Mesendoderm (in vitro differentiated cells): ENCODE measurements around the gene NR2F1-AS1.
A peak's percentile ranks its signal among the peaks of the same experiment; 100 is the strongest.

Experiments
- DNase-seq: peaks from one replicate; pipeline ENCODE4 v3.0.0; 2013
- H2AK5ac ChIP-seq: 2 replicates; pipeline ENCODE4 v1.6.1; 2013; ENCODE audit warnings: low read length, inconsistent platforms
- H2BK120ac ChIP-seq: 2 replicates; pipeline ENCODE4 v1.6.1; 2013; ENCODE audit warnings: low read depth, mild to moderate bottlenecking, low read length, moderate library complexity, mixed read lengths
- H2BK15ac ChIP-seq: replicated peaks from 2 replicates; pipeline ENCODE4 v1.6.1; 2013; ENCODE audit warnings: low read depth, mild to moderate bottlenecking, moderate library complexity
- H2BK5ac ChIP-seq: 2 replicates; pipeline ENCODE4 v1.6.1; 2013; ENCODE audit warnings: low read length, inconsistent platforms
- H3K18ac ChIP-seq: 2 replicates; pipeline ENCODE4 v1.6.1; 2013; ENCODE audit warnings: mild to moderate bottlenecking, low read length, mixed read lengths
- H3K23ac ChIP-seq: one replicate; pipeline ENCODE4 v1.6.1; 2013; ENCODE audit warnings: low read length
- H3K27ac ChIP-seq: 2 replicates; pipeline ENCODE4 v1.5.1; 2013; ENCODE audit warnings: low read depth, mild to moderate bottlenecking, inconsistent platforms, low read length, moderate library complexity
- H3K27me3 ChIP-seq: 2 replicates; pipeline ENCODE4 v1.6.1; 2013; ENCODE audit warnings: low read length, control low read depth, mild to moderate bottlenecking, inconsistent platforms; ENCODE audit not compliant: insufficient read depth, poor library complexity
- H3K36me3 ChIP-seq: 2 replicates; pipeline ENCODE4 v1.6.1; 2013; ENCODE audit warnings: low read length, inconsistent platforms; ENCODE audit not compliant: control insufficient read depth, insufficient read depth
- H3K4ac ChIP-seq: one replicate; pipeline ENCODE4 v1.6.1; 2013; ENCODE audit warnings: low read depth, mild to moderate bottlenecking, low read length, moderate library complexity
- H3K4me1 ChIP-seq: 2 replicates; pipeline ENCODE4 v1.6.1; 2013; ENCODE audit warnings: low read depth, low read length, inconsistent platforms; ENCODE audit not compliant: control insufficient read depth
- H3K4me2 ChIP-seq: 2 replicates; pipeline ENCODE4 v1.6.1; 2013; ENCODE audit warnings: low read length
- H3K4me3 ChIP-seq: 2 replicates; pipeline ENCODE4 v1.5.1; 2013; ENCODE audit warnings: mild to moderate bottlenecking, low read length
- H3K56ac ChIP-seq: one replicate; pipeline ENCODE4 v1.6.1; 2013; ENCODE audit warnings: low read length
- H3K79me1 ChIP-seq: 2 replicates; pipeline ENCODE4 v1.6.1; 2013; ENCODE audit warnings: low read length, inconsistent platforms
- H3K79me2 ChIP-seq: 2 replicates; pipeline ENCODE4 v1.6.1; 2013; ENCODE audit warnings: mild to moderate bottlenecking, low read length; ENCODE audit not compliant: control insufficient read depth, insufficient read depth
- H3K9ac ChIP-seq: 2 replicates; pipeline ENCODE4 v1.6.1; 2013; ENCODE audit warnings: low read length, inconsistent platforms
- H4K5ac ChIP-seq: one replicate; pipeline ENCODE4 v1.6.1; 2013; ENCODE audit warnings: low read length
- H4K8ac ChIP-seq: one replicate; pipeline ENCODE4 v1.6.1; 2013; ENCODE audit warnings: low read depth, mild to moderate bottlenecking, control low read depth, low read length, moderate library complexity
- WGBS: extraction: QIAGEN DNeasy Blood & Tissue Kit; methylation state at CpG from one replicate; pipeline ENCODE4 v1.1.7; 2013; ENCODE audit warnings: low lambda C conversion rate, missing lambda C conversion rate; ENCODE audit not compliant: insufficient coverage; ENCODE audit errors: extremely low coverage; 5-methylcytosine and 5-hydroxymethylcytosine counted together

The NR2F1-AS1 gene

DNA sequence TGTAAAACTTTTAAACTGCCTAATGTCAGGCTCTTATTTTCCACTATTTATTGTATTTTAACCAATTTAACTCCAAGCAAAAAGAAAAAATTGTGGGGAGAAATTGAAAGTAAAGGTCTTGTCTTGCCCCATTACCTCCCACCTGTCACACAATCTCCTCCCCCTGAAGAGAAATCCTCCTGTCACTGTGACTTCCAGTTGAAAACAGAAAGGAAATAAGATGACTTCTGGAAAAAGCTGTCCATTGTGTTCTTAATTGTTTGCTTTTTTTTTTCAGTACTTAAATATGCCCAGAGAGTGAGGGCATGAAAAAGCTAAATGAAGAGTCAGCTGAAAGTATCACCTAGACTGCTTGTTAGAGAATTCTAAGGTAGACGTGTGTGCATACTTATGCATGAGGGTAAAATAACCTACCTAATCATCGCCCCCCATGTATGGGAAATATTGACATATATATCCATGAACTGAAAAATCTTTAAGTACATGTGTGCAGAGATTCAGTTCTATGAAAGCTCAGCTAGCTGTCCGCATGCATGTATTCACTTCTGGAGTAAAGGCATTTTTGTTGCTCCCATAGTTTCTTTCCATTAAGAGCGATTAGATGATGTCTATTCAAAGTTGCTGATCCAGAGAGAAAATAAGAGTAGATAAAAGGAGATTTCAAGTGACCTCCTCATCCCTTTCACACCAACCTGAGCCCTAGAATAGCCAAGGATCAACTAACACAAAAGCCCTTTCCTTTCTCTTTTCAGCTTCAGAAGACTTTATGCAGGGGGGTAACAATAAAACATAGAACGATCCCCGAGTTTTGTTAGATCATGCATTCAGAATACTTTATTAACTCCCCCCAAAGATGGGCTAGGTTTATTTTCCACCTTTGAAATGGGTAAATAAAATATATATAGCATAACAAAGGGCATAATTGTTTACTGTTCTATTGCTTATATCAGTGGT, 5.3 kb downstream of the NR2F1-AS1 start:
- Histone ChIP-seq H3K27me3 (peaks cover 76% of the 10 kb centered on the region), H3K4me2 (no peak overlapping the region), H3K56ac (no peak overlapping the region), H3K23ac (no peak overlapping the region), H3K4ac (no peak overlapping the region), H3K27ac (no peak overlapping the region), H4K5ac (no peak overlapping the region), H2BK120ac (no peak overlapping the region), H3K36me3 (no peaks in the 10 kb centered on the region), H3K18ac (no peak overlapping the region), H3K79me1 (no peaks in the 10 kb centered on the region), H3K79me2 (no peaks in the 10 kb centered on the region), H3K9ac (no peak overlapping the region), H2BK5ac (no peak overlapping the region), H2BK15ac (no peak overlapping the region), H2AK5ac (no peak overlapping the region), H4K8ac (no peak overlapping the region), H3K4me3 (no peak overlapping the region), H3K4me1 (peaks cover 2% of the 10 kb centered on the region)
- DNase-seq, result no peak
- no CpG with 5 or more reads among the region's 6 CpGs for WGBS

DNA sequence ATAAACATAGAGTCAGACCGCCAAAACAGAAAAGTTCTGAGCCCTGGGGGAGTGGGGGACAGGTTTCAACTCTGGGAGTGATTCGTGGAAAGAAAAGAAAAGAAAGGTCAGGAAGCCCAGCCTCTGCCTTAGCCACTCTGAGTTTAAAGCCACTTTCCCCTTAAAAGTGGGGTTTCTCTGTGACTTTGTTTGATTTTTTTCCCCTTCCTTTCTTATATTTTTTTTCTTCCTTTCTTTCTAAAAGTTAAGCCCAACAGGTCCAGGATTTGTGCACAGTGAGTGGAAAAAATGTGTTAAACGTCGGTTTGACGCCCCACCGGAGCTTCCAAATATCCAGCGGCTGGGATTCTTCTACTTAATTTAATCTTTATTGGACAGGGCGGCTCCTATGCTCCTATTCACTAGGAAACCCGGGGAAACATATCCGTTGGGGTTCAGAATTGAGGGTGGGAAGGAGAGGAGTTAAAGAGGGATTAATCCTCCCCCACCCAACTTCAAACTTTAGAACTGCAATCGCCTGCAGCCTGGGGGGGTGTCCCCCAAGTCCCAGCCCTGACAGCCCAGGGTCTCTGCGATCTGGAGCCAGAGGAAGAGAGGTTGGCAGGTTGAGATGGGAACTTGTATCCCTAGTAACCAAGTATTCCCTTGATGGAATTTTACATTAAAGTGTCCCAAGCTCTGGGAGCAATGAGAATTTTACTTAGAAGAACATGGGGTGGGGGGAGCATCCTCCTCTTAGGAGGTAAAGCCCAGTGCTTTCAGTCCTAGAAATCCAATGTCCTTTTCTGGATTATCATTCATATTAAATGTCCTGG, 6.3 kb downstream of the NR2F1-AS1 start:
- Histone ChIP-seq H4K5ac (no peak overlapping the region), H3K4me3 (no peak overlapping the region), H3K36me3 (no peaks in the 10 kb centered on the region), H3K4me2 (no peak overlapping the region), H4K8ac (no peak overlapping the region), H3K18ac (no peak overlapping the region), H3K4ac (no peak overlapping the region), H3K9ac (no peak overlapping the region), H2BK15ac (no peak overlapping the region), H3K79me1 (no peaks in the 10 kb centered on the region), H3K27me3 (peaks cover 81% of the 10 kb centered on the region), H2BK5ac (no peak overlapping the region), H3K56ac (no peak overlapping the region), H2BK120ac (no peak overlapping the region), H3K27ac (no peak overlapping the region), H3K23ac (no peak overlapping the region), H2AK5ac (no peak overlapping the region), H3K4me1 (peaks cover 2% of the 10 kb centered on the region), H3K79me2 (no peaks in the 10 kb centered on the region)
- WGBS, result no CpG with 5 or more reads among the region's 12 CpGs
- DNase-seq, result no peak

DNA sequence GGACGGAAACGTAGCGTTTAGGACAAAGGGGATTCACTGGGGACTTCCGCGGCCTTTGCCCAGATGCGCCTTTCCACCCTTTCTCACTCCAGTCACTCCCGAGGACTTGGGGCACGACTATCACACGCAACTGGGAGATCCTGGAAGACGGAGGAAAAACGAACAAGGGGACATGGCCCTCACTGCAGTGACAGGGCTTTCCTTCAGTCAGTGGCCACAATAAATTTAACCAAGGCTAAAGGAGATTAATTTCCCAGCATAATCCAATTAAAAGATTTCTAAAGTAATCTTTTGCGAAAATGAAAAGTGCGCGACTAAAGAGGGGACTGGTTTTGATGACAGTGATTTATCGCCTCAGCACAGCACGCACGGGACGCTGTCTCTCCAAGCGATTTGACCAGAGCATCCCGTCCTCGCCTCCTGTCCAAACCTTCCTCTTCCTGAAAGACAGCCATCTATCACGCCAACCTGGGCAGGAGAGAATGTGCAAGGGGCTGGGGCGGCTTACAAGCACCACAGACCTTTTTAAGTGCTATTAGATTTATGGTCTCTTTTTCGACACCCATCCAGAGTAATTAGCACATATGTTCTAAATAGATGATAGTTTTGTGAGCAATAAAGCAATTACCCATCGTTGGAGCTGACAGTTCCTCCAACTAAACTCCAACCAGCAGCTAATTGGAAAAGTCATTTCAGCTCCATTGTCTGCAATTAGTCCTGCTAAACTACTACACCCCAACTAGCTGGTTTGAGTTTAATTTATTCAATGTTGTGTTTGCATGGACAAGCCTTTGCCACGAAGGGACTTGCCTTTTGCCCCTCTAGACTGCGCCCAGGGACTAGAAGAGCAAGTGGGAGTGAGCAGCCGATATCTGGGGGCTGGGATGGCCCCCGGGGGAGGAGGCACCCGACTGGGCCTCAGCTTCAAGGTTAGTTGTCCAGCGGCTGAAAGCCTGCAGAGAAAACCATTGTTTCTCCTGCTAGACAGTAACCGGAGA, 7.4 kb downstream of the NR2F1-AS1 start:
- no peak overlapping the region for H2BK120ac ChIP-seq
- no peak overlapping the region for H3K9ac ChIP-seq
- no peak overlapping the region for H3K56ac ChIP-seq
- peak overlapping the region; percentile 56 for H3K4me2 ChIP-seq
- H3K79me1 ChIP-seq, result no peaks in the 10 kb centered on the region
- no peak overlapping the region for H2BK15ac ChIP-seq
- H3K36me3 ChIP-seq, result no peaks in the 10 kb centered on the region
- H3K27me3 ChIP-seq, result peaks cover 81% of the 10 kb centered on the region
- H2AK5ac ChIP-seq, result no peak overlapping the region
- H3K27ac ChIP-seq, result no peak overlapping the region
- no peak overlapping the region for H3K4me3 ChIP-seq
- peaks cover 4% of the 10 kb centered on the region for H3K4me1 ChIP-seq
- H3K18ac ChIP-seq, result no peak overlapping the region
- H3K4ac ChIP-seq, result no peak overlapping the region
- no peak overlapping the region for H2BK5ac ChIP-seq
- no CpG with 5 or more reads among the region's 32 CpGs for WGBS
- no peak overlapping the region for H3K23ac ChIP-seq
- no peak for DNase-seq
- H4K5ac ChIP-seq, result no peak overlapping the region
- no peak overlapping the region for H4K8ac ChIP-seq
- H3K79me2 ChIP-seq, result no peaks in the 10 kb centered on the region

DNA sequence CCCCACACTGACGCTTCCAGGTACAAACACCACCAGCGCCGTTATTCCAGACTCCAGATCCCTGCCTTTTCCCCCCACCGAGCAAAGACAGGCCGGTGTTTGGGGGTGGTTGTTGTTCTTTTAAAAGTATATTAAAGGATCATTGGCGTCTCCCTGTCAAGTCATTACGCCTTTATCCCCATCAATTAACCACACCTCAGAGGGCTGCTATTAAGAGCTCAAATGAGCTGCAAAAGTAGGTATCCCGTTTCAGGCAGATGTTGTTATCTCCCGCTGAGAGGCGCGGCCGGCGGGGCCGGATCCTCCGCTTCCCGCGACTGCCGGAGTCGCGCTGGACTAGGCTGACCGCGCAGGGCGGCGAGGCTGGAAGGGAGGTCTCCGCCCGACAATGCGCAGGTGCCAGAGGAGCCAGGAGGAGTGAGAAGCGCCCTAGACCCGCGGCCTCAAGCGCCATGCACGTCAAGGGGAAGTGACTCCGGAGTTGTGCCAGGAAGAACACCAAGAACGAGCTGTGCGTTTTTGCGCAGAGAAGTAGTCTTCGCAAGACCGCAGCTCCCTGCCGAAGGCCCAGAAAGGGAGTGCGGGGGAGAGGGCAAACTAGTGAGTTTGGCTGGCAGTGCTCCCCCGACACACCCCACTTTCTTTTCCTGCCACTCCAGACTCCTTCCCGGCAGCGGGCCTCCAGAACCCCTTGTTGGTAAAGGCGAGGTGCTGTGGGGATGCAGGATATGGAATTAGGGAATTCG, 8.2 kb downstream of the NR2F1-AS1 start:
- Histone ChIP-seq H3K23ac (no peak overlapping the region), H3K36me3 (no peaks in the 10 kb centered on the region), H2BK15ac (no peak overlapping the region), H3K27ac (no peak overlapping the region), H4K8ac (no peak overlapping the region), H3K79me2 (no peaks in the 10 kb centered on the region), H3K27me3 (peaks cover 75% of the 10 kb centered on the region), H3K4ac (no peak overlapping the region), H2BK120ac (no peak overlapping the region), H3K56ac (peak overlapping the region; percentile 28), H3K4me1 (peaks cover 4% of the 10 kb centered on the region), H3K18ac (no peak overlapping the region), H2BK5ac (no peak overlapping the region), H4K5ac (no peak overlapping the region), H3K9ac (no peak overlapping the region), H3K4me2 (peak overlapping the region; percentile 56), H3K79me1 (no peaks in the 10 kb centered on the region), H2AK5ac (no peak overlapping the region), H3K4me3 (no peak overlapping the region)
- DNase-seq, result peak; percentile 69
- no CpG with 5 or more reads among the region's 45 CpGs for WGBS

DNA sequence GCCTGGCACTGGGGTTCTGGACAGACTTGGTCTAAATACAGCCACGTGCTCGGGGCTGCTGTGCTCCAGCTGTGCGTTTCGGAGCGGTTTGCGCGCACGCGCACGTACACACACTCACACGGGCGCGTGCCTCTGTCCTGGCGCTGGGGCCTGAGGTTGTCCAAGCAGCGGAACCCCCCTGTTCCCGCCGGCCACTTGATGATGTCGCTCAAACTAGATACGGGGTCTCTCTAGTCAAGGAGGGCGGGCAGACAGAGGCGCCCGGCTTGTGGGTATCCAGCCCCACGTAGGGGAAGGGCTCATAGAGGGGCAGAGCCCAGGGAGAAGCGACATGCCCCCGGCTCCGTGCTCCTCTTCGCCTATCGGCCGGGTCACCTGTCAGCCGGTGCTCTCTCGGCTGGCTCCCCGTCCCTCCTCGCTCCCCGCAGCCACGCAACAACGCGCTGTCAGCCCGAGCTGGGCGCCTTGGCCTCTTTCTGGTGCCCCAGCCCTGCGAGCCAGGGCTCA, 8.9 kb downstream of the NR2F1-AS1 start:
- no peak for DNase-seq
- Histone ChIP-seq H2BK15ac (no peak overlapping the region), H3K9ac (no peak overlapping the region), H3K36me3 (no peaks in the 10 kb centered on the region), H3K79me2 (no peaks in the 10 kb centered on the region), H3K4me3 (no peak overlapping the region), H2AK5ac (no peak overlapping the region), H3K4me1 (peaks cover 4% of the 10 kb centered on the region), H3K79me1 (no peaks in the 10 kb centered on the region), H3K56ac (peak overlapping the region; percentile 28), H4K5ac (no peak overlapping the region), H3K27ac (no peak overlapping the region), H3K4ac (no peak overlapping the region), H3K23ac (peak overlapping the region; percentile 25), H3K27me3 (peaks cover 68% of the 10 kb centered on the region), H2BK120ac (no peak overlapping the region), H4K8ac (no peak overlapping the region), H3K4me2 (peak overlapping the region; percentile 56), H2BK5ac (no peak overlapping the region), H3K18ac (no peak overlapping the region)
- no CpG with 5 or more reads among the region's 40 CpGs for WGBS
